HG03575 (cell line): ENCODE results near the gene HEG1.

Experiments used
- ATAC-seq: cut with Tn5 transposase; IDR thresholded peaks from one replicate; pipeline ENCODE4 v1.9.1; 2021; ENCODE audit not compliant: unreplicated experiment, insufficient number of reproducible peaks, low FRiP score; ENCODE audit errors: extremely low read depth

HEG1 gene

GRCh38 chr3:124999897-125000435, 55.8 kb downstream of the HEG1 start:
- no peak for ATAC-seq

GRCh38 chr3:124999317-124999716, 56.5 kb downstream of the HEG1 start:
- ATAC-seq, result no peak

- no peak for ATAC-seq
Measured at GRCh38 chr3:124998247-124998630, 57.6 kb downstream of the HEG1 start.

- no peak for ATAC-seq
Measured at GRCh38 chr3:124997303-124998246, 58.2 kb downstream of the HEG1 start.

GRCh38 chr3:124995460-124995994, 60.3 kb downstream of the HEG1 start:
- ATAC-seq, result no peak

- ATAC-seq, result no peak
Measured at GRCh38 chr3:124993466-124993865, 62.3 kb downstream of the HEG1 start.

GRCh38 chr3:124992041-124992440, 63.8 kb downstream of the HEG1 start:
- ATAC-seq, result no peak

- no peak for ATAC-seq
Measured at GRCh38 chr3:124986192-124987143, 69.3 kb downstream of the HEG1 start.

GRCh38 chr3:124985349-124985748, 70.4 kb downstream of the HEG1 start:
- ATAC-seq, result no peak

- ATAC-seq, result no peak
Measured at GRCh38 chr3:124984754-124985153, 71.0 kb downstream of the HEG1 start.

- ATAC-seq, result no peak
Measured at GRCh38 chr3:124982855-124983254, 72.9 kb downstream of the HEG1 start.

- no peak for ATAC-seq
Measured at GRCh38 chr3:124981472-124981871, 74.3 kb downstream of the HEG1 start.

- no peak for ATAC-seq
Measured at GRCh38 chr3:124978627-124979026, 77.2 kb downstream of the HEG1 start.

GRCh38 chr3:124976383-124976782, 79.4 kb downstream of the HEG1 start:
- no peak for ATAC-seq

- ATAC-seq, result no peak
Measured at GRCh38 chr3:124974691-124975090, 81.1 kb downstream of the HEG1 start.

GRCh38 chr3:124973290-124973689, 82.5 kb downstream of the HEG1 start:
- no peak for ATAC-seq

GRCh38 chr3:124972457-124972856, 83.3 kb downstream of the HEG1 start:
- no peak for ATAC-seq

- ATAC-seq, result no peak
Measured at GRCh38 chr3:124969963-124970722, 85.7 kb downstream of the HEG1 start.

- ATAC-seq, result no peak
Measured at GRCh38 chr3:124969190-124969589, 86.6 kb downstream of the HEG1 start.
